A673 (cell line): ENCODE measurements around the gene PLA2G15. TPM values are rescaled to one million over a fixed set of nuclear protein-coding genes. Genes with fewer than 3 reads are reported as not detected.

Experiments used
- BruUV-seq: library from RNA; stranded (reverse); fragments of 400-500 nt; replicated peaks from 2 replicates; lab custom pipeline; 2021; lab: Mats Ljungman, UMichigan
- CTCF ChIA-PET: fragments of 300-600 bp; sonication (Branson Sonifier 250); formaldehyde crosslinking; loops from one replicate; lab custom pipeline; 2022; ENCODE audit warnings: antibody characterized with exemption; lab: Charles Lee
- POLR2A ChIA-PET: fragments of 300-600 bp; sonication (Branson Sonifier 250); formaldehyde crosslinking; loops from one replicate; lab custom pipeline; 2022; ENCODE audit warnings: antibody characterized with exemption; ENCODE audit not compliant: low non-redundant PET; lab: Charles Lee
- DNase-seq: peaks from one replicate; pipeline ENCODE4 v3.0.0-alpha.2; 2015; ENCODE audit warnings: low spot score
- H3K27ac ChIP-seq: fragments of 200-600 bp; sonication (generic); 2 replicates; pipeline ENCODE4 v1.5.1; 2016; ENCODE audit warnings: mixed run types, low read depth, mild to moderate bottlenecking, mixed read lengths, antibody characterized with exemption, low read length; ENCODE audit not compliant: poor library complexity, severe bottlenecking
- H3K27me3 ChIP-seq: fragments of 200-600 bp; sonication (generic); replicated peaks from 2 replicates; pipeline ENCODE4 v1.6.1; 2017; ENCODE audit warnings: mixed run types, low read depth, mild to moderate bottlenecking, mixed read lengths, antibody characterized with exemption, low read length; ENCODE audit not compliant: insufficient read depth, poor library complexity
- H3K36me3 ChIP-seq: fragments of 200-600 bp; sonication (generic); 2 replicates; pipeline ENCODE4 v1.6.1; 2016; ENCODE audit warnings: mixed run types, mild to moderate bottlenecking, mixed read lengths, antibody characterized with exemption, low read length; ENCODE audit not compliant: insufficient read depth, poor library complexity, severe bottlenecking
- H3K4me1 ChIP-seq: fragments of 200-600 bp; sonication (generic); 2 replicates; pipeline ENCODE4 v1.6.1; 2017; ENCODE audit warnings: mixed run types, mild to moderate bottlenecking, mixed read lengths, antibody characterized with exemption, low read length; ENCODE audit not compliant: insufficient read depth, poor library complexity, severe bottlenecking
- H3K4me3 ChIP-seq: fragments of 200-600 bp; sonication (generic); 2 replicates; pipeline ENCODE4 v1.5.1; 2016; ENCODE audit warnings: low read depth, mixed run types, mild to moderate bottlenecking, mixed read lengths, low read length; ENCODE audit not compliant: poor library complexity, severe bottlenecking
- H3K9me3 ChIP-seq: fragments of 200-600 bp; sonication (generic); 2 replicates; pipeline ENCODE4 v1.6.1; 2016; ENCODE audit warnings: mixed run types, low read depth, mild to moderate bottlenecking, mixed read lengths, antibody characterized with exemption, low read length; ENCODE audit not compliant: poor library complexity, severe bottlenecking
- EZH2 ChIP-seq: fragments of 200-600 bp; sonication (generic); IDR thresholded peaks from 2 replicates; pipeline ENCODE4 v1.6.1; 2017; ENCODE audit warnings: borderline replicate concordance, low read depth, mild to moderate bottlenecking, mixed read lengths, antibody characterized with exemption, low read length; ENCODE audit not compliant: poor library complexity, severe bottlenecking
- intact Hi-C: fragments of 100-400 bp; cut with micrococcal nuclease; formaldehyde crosslinking; loops from one replicate; pipeline ENCODE4 v1.10.0; 2022; ENCODE audit not compliant: unreplicated experiment
- microRNA-seq: library from miRNA; unstranded; fragments of <30 nt; microRNA quantifications from one replicate; pipeline ENCODE4 v1.2.0, GENCODE V29; 2021
- total RNA-seq: library from RNA; stranded (reverse); gene quantifications from 2 replicates; pipeline ENCODE4 v1.2.3, GENCODE V29; 2021
- TF ChIP-seq, protein P1 (sequence below): fragments of 300-800, 200-600 bp; sonication (generic); conservative IDR thresholded peaks from 2 replicates; pipeline ENCODE4 v1.5.1; 2017; ENCODE audit warnings: low read depth, mild to moderate bottlenecking, antibody characterized with exemption, low read length, moderate library complexity, mixed read lengths

Gene PLA2G15
- total RNA-seq, 1 experiment from 2014 or later, result 8.1 TPM

DNA sequence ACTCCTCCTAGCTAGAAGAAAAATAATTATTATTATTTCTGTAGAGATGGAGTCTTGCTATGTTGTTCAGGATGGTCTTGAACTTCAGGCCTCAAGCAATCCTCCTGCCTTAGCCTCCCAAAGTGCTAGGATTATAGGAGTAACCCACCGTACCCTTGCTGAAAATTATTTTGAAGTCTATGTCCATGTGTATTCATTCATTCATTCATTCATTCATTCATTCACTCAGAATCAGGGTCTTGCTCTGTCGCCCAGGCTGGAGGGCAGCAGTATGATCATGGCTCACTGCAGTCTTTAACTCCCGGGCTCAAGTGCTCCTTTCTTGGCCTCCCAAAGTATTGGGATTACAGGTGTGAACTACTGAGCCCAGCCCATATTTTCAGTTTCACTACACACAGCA, 61.5 kb downstream of the PLA2G15 start:
- DNase-seq, result no peak
- Histone ChIP-seq H3K36me3 (peaks cover 55% of the 10 kb centered on the region), H3K4me1 (peaks cover 11% of the 10 kb centered on the region), H3K27ac (no peak overlapping the region), H3K9me3 (no peaks in the 10 kb centered on the region), H3K27me3 (no peaks in the 10 kb centered on the region), H3K4me3 (no peak overlapping the region)
- no TSS peak for BruUV-seq
- ChIA-PET CTCF (no interaction called here), POLR2A (no interaction called here)
- intact Hi-C loops, result no loop called here
- TF ChIP-seq EZH2, result no peak
- TF ChIP-seq, protein P1, sequence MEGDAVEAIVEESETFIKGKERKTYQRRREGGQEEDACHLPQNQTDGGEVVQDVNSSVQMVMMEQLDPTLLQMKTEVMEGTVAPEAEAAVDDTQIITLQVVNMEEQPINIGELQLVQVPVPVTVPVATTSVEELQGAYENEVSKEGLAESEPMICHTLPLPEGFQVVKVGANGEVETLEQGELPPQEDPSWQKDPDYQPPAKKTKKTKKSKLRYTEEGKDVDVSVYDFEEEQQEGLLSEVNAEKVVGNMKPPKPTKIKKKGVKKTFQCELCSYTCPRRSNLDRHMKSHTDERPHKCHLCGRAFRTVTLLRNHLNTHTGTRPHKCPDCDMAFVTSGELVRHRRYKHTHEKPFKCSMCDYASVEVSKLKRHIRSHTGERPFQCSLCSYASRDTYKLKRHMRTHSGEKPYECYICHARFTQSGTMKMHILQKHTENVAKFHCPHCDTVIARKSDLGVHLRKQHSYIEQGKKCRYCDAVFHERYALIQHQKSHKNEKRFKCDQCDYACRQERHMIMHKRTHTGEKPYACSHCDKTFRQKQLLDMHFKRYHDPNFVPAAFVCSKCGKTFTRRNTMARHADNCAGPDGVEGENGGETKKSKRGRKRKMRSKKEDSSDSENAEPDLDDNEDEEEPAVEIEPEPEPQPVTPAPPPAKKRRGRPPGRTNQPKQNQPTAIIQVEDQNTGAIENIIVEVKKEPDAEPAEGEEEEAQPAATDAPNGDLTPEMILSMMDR, result no peak

DNA sequence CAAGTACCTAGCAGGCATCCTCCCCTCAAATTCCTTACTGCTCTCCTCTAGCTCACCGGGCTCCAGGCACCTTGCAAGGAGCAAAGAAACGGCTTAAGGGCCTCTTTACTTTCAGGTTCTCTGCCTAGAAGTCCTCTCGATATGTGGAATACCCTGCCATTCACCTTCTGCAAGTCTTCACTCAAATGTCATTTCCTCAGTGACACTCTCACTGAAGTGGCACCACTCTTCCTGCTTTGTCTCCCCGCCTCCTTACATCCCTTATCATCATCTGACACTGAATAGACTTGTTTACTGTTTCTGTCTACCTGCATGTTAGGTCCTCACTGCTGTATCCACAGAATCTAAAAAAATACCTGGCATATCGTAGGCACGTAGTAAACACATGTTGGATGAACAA, 64.6 kb downstream of the PLA2G15 start:
- CTCF ChIA-PET, result no interaction called here

DNA sequence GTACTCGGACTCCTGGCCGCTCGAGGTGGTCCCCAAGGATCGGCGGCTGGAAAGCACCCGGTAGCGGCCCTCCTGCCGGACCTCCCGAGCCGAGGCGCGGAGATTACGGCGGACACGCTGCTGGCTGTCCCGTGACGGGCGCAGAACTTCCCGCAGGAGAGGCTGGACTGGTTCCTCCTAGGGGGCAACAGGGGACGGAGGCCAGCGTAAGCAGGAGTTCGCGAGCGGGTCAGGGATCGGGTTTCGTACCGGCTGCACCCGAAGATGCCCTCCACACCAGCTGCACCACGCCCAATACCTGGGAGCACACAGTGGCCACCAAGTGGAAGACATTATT, 65.2 kb downstream of the PLA2G15 start:
- BruUV-seq, result no TSS peak
- Histone ChIP-seq H3K36me3 (peaks cover 25% of the 10 kb centered on the region), H3K27ac (peak overlapping the region; percentile 88), H3K4me1 (peaks cover 15% of the 10 kb centered on the region), H3K27me3 (no peaks in the 10 kb centered on the region), H3K9me3 (no peaks in the 10 kb centered on the region), H3K4me3 (peak overlapping the region; percentile 71)
- CTCF ChIA-PET, result interaction anchor here (1.1 to 1.4 kb wide), 2 partner anchors 11 to 46 kb away, joined by 4 to 7 read pairs; partner anchors contain the start of gene SLC7A6
- no peak for DNase-seq
- POLR2A ChIA-PET, result interaction anchor here (0.6 kb wide), 1 partner anchor 11 kb away, joined by 4 read pairs; no protein-coding TSS in a partner anchor
- intact Hi-C loops, result loop anchor here (5.0 kb wide), 1 partner anchor 48 kb away; the partner anchor contains the start of gene SLC7A6
- TF ChIP-seq, protein P1, result no peak
- no peak for TF ChIP-seq EZH2

More for the DNA sequence above, 64.6 kb downstream of the PLA2G15 start:
- Histone ChIP-seq H3K9me3 (no peaks in the 10 kb centered on the region), H3K4me3 (peak overlapping the region; percentile 71), H3K27me3 (no peaks in the 10 kb centered on the region), H3K27ac (peak overlapping the region; percentile 88), H3K4me1 (peaks cover 15% of the 10 kb centered on the region), H3K36me3 (peaks cover 30% of the 10 kb centered on the region)
- TSS peak; percentile 58 for BruUV-seq
- POLR2A ChIA-PET, result no interaction called here
- intact Hi-C loops, result loop anchor here (5.0 kb wide), 1 partner anchor 47 kb away; the partner anchor contains the start of gene SLC7A6
- TF ChIP-seq, protein P1, result no peak
- TF ChIP-seq EZH2, result no peak
- no peak for DNase-seq

Small RNA genes within 50 kb of the gene (microRNA-seq; reads per million reads assigned to microRNA genes)
- not detected for gene MIR6773

Other genes starting within 250 kb of the PLA2G15 start
- gene DPEP2, start 245.9 kb upstream of the PLA2G15 start, total RNA-seq, result not detected in 2 replicates
- not detected in 2 replicates for gene DPEP2NB, start 229.5 kb upstream of the PLA2G15 start, total RNA-seq
- gene DDX28, start 222.1 kb upstream of the PLA2G15 start, total RNA-seq, result 14.2 and 16.0 TPM in 2 replicates
- 19.7 and 23.5 TPM in 2 replicates for gene DUS2, start 222.1 kb upstream of the PLA2G15 start, total RNA-seq
- 53.7 and 56.0 TPM in 2 replicates for gene NFATC3, start 160.0 kb upstream of the PLA2G15 start, total RNA-seq
- gene ESRP2, start 9.2 kb upstream of the PLA2G15 start, total RNA-seq, result 0.19 and 0.35 TPM in 2 replicates
- gene SLC7A6, start 19.2 kb downstream of the PLA2G15 start, total RNA-seq, result 43.6 and 58.7 TPM in 2 replicates
- 24.5 and 25.3 TPM in 2 replicates for gene SLC7A6OS, start 65.6 kb downstream of the PLA2G15 start, total RNA-seq
- 60.2 and 66.2 TPM in 2 replicates for gene PRMT7, start 65.6 kb downstream of the PLA2G15 start, total RNA-seq
- 0.17 and 0.70 TPM in 2 replicates for gene SMPD3, start 203.1 kb downstream of the PLA2G15 start, total RNA-seq